GM19397 (cell line): ENCODE measurements around the gene TMC1.
"Not testable (repeated sequence)": the region's sequence is repeated elsewhere in the genome, so short reads cannot be mapped to it uniquely, and the experiment has no call there.

Source experiments
- ATAC-seq: cut with Tn5 transposase; IDR thresholded peaks from one replicate; pipeline ENCODE4 v1.9.1; 2021; ENCODE audit warnings: mild to moderate bottlenecking, moderate library complexity; ENCODE audit not compliant: unreplicated experiment

The TMC1 gene

GRCh38 chr9:72749276-72749675 is 227.9 kb downstream of the TMC1 start:
- no peak for ATAC-seq

DNA sequence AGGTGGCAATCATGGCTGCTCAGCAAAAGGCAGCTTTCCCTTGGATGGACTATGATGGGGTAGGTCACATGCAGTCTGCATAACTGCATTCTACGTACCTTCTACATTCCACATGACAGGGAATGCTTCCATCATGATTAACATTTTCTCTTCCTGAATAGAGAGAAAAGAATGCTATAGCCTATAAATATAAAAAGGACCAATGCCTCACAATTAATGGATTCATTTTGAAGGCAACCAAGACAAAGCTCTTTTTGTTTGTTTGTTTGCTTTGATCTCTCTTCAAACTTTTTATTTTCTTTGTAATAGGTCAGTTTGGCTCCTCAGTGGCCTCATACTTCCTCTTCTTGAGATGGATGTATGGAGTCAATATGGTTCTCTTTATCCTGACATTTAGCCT is 230.1 kb downstream of the TMC1 start:
- no peak for ATAC-seq

- ATAC-seq: no peak
Observed at GRCh38 chr9:72753266-72753893, 232.0 kb downstream of the TMC1 start.

- no peak for ATAC-seq
Observed at GRCh38 chr9:72755836-72756235, 234.4 kb downstream of the TMC1 start.

DNA sequence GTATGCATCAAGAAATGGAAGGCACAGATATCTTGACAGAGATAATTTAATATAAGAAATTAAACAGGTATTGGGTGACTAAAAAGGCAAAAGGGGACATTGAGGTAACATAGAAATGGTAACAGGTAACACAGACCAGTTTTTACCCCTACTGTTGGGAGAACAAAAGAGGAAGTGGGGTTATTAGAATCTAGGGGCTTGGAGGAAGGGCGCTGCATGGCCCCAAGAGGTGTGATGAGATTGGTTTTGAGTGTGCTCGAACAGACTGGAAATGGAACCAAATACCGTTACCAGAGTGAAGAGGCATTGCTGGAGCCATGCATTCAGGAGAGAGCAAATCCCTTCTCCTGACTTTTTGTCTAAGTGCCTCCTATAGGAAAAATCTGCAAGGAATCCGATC is 237.5 kb downstream of the TMC1 start:
- no peak for ATAC-seq

DNA sequence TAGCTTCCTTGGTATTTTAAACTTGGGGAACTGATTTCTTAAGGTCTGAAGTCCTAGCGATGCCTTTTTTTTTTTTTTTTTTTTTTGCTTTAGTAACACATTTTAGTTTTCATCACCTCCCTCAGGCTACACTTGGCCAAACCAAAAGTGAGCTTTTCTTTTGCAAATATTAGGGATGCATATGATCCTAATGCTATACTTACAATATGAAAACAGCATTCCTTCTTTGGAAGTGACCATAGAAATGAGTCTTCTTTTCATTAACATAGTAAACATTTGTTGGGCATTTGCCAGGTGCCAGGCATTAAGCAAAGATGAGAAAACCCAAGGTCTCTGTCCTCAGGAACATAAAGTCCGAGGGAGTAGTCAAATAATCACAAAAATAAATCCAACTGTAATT is 241.6 kb downstream of the TMC1 start:
- no peak for ATAC-seq

DNA sequence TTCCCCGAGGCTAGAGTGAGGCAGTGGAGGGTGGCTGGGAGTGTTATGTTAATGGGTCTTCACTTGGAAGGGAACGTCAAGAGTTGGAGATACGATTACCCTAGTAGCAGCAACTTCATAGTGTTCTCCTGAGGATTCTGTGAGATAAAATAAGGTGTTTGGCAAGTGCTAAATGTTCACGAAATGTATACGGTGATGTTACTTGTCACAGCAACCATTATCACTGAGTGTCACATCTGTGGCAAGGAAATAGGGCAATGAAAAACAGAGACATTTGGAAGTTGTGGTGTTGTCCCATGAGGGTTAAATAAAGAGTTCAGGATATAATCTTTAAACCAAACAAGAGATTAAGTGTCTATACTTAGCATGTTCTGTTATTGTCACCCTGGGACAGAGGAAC is 248.1 kb downstream of the TMC1 start:
- no peak for ATAC-seq

DNA sequence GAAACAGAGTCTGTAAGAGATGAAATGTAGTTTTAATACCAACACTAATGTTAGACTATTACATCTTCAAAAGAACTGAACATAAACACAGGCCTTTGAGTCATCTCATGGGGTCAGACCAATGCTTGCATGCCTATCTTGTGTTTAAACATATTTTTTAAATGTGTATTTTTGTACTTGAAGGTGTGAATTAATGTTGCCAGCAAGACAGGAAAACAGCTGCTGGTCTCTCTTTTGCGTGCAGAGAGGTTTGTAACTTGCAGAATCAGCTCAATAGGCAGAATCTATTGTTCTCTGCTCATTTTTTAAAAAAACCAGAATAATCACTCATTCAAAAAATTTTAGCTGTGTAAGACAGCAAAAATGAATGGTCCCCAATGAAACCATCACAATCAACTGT is 251.3 kb downstream of the TMC1 start:
- ATAC-seq: no peak

DNA sequence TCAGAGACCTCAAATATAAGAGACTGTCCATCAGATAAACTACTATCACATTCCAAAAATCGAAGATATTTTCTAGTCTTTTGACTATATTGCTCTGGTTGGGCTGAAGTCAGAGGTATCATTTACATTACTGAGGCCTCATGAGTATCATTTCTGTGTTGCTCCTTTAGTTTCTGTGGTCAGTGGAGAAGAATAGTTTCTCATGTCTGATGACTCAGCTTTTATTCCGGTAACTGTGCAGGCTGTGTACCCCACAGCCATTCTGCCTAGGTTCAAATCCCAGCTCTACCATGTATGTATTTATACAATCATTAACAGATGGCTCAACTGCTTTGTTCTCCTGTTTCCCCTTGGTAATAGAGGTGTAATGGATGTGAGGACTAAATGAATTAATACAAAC is 252.2 kb downstream of the TMC1 start:
- ATAC-seq: no peak

- ATAC-seq: no peak
Observed at GRCh38 chr9:72775570-72775969, 254.2 kb downstream of the TMC1 start.

- ATAC-seq: no peak
Observed at GRCh38 chr9:72779614-72780013, 258.2 kb downstream of the TMC1 start.

DNA sequence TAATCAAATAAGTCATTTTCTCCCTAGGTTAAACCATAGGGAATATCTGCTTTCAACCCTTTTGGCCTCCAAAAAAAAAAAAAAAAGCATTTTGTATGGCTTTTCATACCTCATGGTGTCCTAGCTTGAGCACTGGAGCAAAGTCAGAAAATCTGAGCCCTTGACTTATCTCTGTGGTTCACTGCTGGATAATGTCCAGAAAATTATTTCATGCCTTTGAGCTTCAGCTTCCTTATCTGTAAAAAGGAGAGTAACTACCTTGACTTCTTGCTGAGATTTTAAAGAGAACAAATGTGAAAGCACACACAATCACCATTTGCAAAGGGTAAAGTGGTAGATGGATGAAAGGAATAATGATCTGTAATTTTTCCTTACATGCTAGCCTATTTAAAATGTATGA is 265.5 kb downstream of the TMC1 start:
- ATAC-seq: no peak

GRCh38 chr9:72788966-72789735 is 267.7 kb downstream of the TMC1 start:
- ATAC-seq: no peak

DNA sequence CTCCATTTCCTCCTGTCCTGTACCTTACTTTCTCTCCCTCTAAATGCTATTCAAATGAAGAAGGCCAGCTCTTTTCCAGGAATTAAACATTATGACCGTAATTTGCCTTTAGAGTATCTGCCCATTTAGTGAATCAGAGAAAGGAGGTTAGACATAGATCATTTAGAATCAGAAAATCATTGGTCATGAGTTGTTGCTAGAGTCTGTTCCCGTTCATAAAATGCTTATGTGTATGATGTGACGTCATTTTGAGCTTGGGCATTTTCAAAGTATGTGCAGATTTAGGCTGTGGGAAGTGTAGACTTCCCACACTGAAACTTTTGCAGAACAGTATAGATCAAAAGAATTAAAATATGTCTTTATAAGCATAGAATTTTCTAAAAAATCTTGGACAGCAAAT is 268.5 kb downstream of the TMC1 start:
- no peak for ATAC-seq

- no peak for ATAC-seq
Observed at GRCh38 chr9:72790989-72791388, 269.6 kb downstream of the TMC1 start.

GRCh38 chr9:72791436-72791835 is 270.0 kb downstream of the TMC1 start:
- ATAC-seq: no peak

- no peak for ATAC-seq
Observed at GRCh38 chr9:72794946-72795345, 273.5 kb downstream of the TMC1 start.

DNA sequence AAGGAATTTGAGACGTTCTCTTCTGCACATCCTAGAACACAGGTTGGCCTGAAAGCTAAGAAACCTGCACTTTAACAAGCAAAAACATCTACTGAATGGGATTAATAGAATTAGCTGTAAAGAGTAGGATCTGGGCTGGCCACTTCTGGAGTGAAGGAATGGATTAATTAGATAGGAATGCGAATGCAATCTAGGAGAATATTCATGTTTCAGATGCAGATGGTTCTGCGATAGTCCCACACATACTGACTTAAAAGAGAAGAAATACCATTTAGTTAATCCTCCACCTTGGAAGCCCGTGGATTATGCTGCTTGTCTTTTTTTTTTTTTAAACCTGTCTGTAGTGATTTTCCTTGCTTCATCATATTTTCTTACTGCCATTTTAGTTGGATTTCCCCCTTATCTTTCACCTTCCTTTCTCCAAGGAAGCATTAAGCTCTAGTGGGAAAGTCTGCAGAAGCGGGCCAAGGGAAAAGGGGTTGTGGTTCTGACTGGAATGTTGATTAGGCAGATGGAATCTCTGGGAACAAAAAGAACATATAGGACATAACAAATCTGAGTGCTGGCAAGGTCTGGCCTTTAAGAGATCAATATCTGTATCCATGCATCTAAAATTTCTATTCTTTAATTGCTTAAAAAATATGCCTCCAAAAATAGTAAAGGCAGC is 279.1 kb downstream of the TMC1 start:
- no peak for ATAC-seq

GRCh38 chr9:72805238-72805637 is 283.8 kb downstream of the TMC1 start:
- ATAC-seq: no peak

DNA sequence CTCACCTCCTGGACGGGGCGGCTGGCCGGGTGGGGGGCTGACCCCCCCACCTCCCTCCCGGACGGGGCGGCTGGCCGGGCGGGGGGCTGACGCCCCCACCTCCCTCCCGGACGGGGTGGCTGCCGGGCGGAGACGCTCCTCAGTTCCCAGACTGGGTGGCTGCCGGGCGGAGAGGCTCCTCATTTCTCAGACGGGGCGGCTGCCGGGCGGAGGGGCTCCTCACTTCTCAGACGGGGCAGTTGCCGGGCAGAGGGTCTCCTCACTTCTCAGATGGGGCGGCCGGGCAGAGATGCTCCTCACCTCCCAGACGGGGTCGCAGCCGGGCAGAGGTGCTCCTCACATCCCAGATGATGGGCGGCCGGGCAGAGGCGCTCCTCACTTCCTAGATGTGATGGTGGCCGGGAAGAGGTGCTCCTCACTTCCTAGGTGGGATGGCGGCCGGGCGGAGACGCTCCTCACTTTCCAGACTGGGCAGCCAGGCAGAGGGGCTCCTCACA is 285.0 kb downstream of the TMC1 start:
- ATAC-seq: not testable (repeated sequence)

- ATAC-seq: no peak
Observed at GRCh38 chr9:72807765-72808445, 286.5 kb downstream of the TMC1 start.

GRCh38 chr9:72808446-72808768 is 287.0 kb downstream of the TMC1 start:
- no peak for ATAC-seq
